B cell (primary cell): ENCODE measurements around the gene KCNQ1OT1.

Experiments used
- CTCF ChIP-seq: fragments of 200-600 bp; IDR thresholded peaks from one replicate; pipeline ENCODE4 v1.8.0; 2022; ENCODE audit warnings: antibody characterized with exemption, mild to moderate bottlenecking
- EZH2 ChIP-seq: IDR thresholded peaks from 2 replicates; pipeline ENCODE4 v1.6.1; 2012; ENCODE audit warnings: borderline replicate concordance, low read depth, mild to moderate bottlenecking, moderate library complexity, low read length; ENCODE audit not compliant: insufficient read depth, poor library complexity, severe bottlenecking

- TF ChIP-seq CTCF (no peak), EZH2 (no peak)
These were observed 33.3 kb upstream of the KCNQ1OT1 start for GRCh38 chr11:2732940-2733628.
